Panc1 (cell line): ENCODE data around the gene LHX2. TPM values are rescaled to one million over a fixed set of nuclear protein-coding genes. Genes with fewer than 3 reads are reported as not detected.

Experiments used
- ATAC-seq: fragments of 200-7000 bp; cut with Tn5 transposase; 2 replicates; pipeline ENCODE4 v1.9.1; 2020; ENCODE audit warnings: mild to moderate bottlenecking, moderate library complexity
- BruUV-seq: library from RNA; stranded (reverse); fragments of 400-500 nt; replicated peaks from 2 replicates; lab custom pipeline; 2021; lab: Mats Ljungman, UMichigan
- CTCF ChIA-PET: fragments of 300-600 bp; sonication (Branson Sonifier 250); formaldehyde crosslinking; loops from one replicate; lab custom pipeline; 2022; ENCODE audit warnings: antibody characterized with exemption; lab: Charles Lee
- POLR2A ChIA-PET: fragments of 300-600 bp; sonication (Branson Sonifier 250); formaldehyde crosslinking; loops from one replicate; lab custom pipeline; 2022; ENCODE audit warnings: antibody characterized with exemption; lab: Charles Lee
- DNase-seq: peaks from one replicate; pipeline ENCODE4 v3.0.0-alpha.2; 2010; ENCODE audit warnings: low read depth, low spot score
- H3K27ac ChIP-seq: 2 replicates; pipeline ENCODE4 v1.5.1; 2011; ENCODE audit warnings: mild to moderate bottlenecking, low read length, inconsistent platforms
- H3K27me3 ChIP-seq: fragments of 200-500 bp; sonication (Bioruptor generic); 2 replicates; pipeline ENCODE4 v1.6.0; 2014; ENCODE audit warnings: low read length, inconsistent platforms; ENCODE audit not compliant: control insufficient read depth, insufficient read depth
- H3K36me3 ChIP-seq: fragments of 200-500 bp; sonication (Bioruptor generic); 2 replicates; pipeline ENCODE4 v1.5.1; 2014; ENCODE audit warnings: inconsistent platforms, mild to moderate bottlenecking, low read length, moderate library complexity; ENCODE audit not compliant: control insufficient read depth, insufficient read depth
- H3K4me1 ChIP-seq: 2 replicates; pipeline ENCODE4 v1.5.1; 2011; ENCODE audit warnings: inconsistent platforms, mild to moderate bottlenecking, low read length, moderate library complexity; ENCODE audit not compliant: control insufficient read depth, insufficient read depth
- H3K4me3 ChIP-seq, 2 experiments: 2 replicates each; pipeline ENCODE4 v1.5.1; 2011 to 2012; ENCODE audit warnings: low read depth in 2 of 2, low read length in 2 of 2, mild to moderate bottlenecking in 2 of 2, inconsistent platforms in 1 of 2, moderate library complexity in 1 of 2
- H3K9me3 ChIP-seq: fragments of 200-500 bp; sonication (Bioruptor generic); 2 replicates; pipeline ENCODE4 v1.5.1; 2014; ENCODE audit warnings: low read depth, mild to moderate bottlenecking, inconsistent platforms, low read length, moderate library complexity; ENCODE audit not compliant: control insufficient read depth, insufficient read depth
- CTCF ChIP-seq: fragments of 450-650 bp; IDR thresholded peaks from 2 replicates; pipeline ENCODE4 v1.5.1; 2017; ENCODE audit warnings: mild to moderate bottlenecking
- POLR2AphosphoS5 ChIP-seq: IDR thresholded peaks from 2 replicates; pipeline ENCODE4 v1.6.1; 2012; ENCODE audit warnings: mild to moderate bottlenecking, low read depth, low read length, moderate library complexity
- SIN3A ChIP-seq: IDR thresholded peaks from 2 replicates; pipeline ENCODE4 v1.6.1; 2012; ENCODE audit warnings: low read depth, mild to moderate bottlenecking, low read length, moderate library complexity, borderline replicate concordance; ENCODE audit not compliant: insufficient read depth
- TCF7L2 ChIP-seq: IDR thresholded peaks from 2 replicates; pipeline ENCODE4 v1.6.1; 2011; ENCODE audit warnings: mild to moderate bottlenecking, low read depth, low read length, inconsistent platforms
- in situ Hi-C: cut with HindIII; loops from 2 replicates; pipeline ENCODE4 v1.10.0; 2016; ENCODE audit warnings: low sequenced_read_pairs, low pct_unique_long_range_greater_than_20kb
- intact Hi-C: fragments of 100-400 bp; cut with micrococcal nuclease; formaldehyde crosslinking; loops from one replicate; pipeline ENCODE4 v1.10.0; 2022; ENCODE audit not compliant: unreplicated experiment
- total RNA-seq: library from RNA; stranded (reverse); gene quantifications from one replicate; pipeline ENCODE4 v1.2.1, GENCODE V29; 2021; ENCODE audit not compliant: unreplicated experiment
- TF ChIP-seq, protein P1 (sequence below), 2 experiments: IDR thresholded peaks; 2 replicates each; pipeline ENCODE4 v1.6.1; 2011 to 2012; ENCODE audit warnings: low read depth in 2 of 2, control low read depth in 1 of 2, low read length in 1 of 2, mild to moderate bottlenecking in 1 of 2, moderate library complexity in 1 of 2; ENCODE audit not compliant: insufficient read depth in 1 of 2

LHX2 gene
- total RNA-seq, 1 experiment from 2014 or later, result 0.36 TPM

DNA sequence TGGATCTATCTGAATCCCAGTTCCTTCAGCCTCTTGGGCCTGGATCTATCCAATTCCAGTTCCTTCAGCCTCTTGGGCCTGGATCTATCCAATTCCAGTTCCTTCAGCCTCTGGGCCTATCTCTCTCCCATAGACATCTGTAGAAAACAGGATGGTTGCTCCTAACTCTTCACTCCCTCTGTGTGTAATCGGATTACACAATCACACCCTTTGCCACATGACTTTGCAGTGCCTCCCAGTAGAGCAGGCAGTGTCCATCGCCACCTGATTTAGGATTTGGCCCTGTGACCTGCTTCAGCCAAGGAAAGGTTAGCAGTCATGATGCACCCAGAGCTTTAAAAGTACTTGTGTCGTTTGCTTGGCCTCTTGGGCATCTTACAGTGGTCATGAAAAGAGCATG, 56.7 kb downstream of the LHX2 start:
- BruUV-seq, result no TSS peak
- CTCF ChIA-PET, result no interaction called here
- Histone ChIP-seq H3K27me3 (no peaks in the 10 kb centered on the region), H3K36me3 (no peaks in the 10 kb centered on the region), H3K4me1 (no peaks in the 10 kb centered on the region), H3K27ac (no peak overlapping the region), H3K4me3 (no peak overlapping the region), H3K9me3 (no peaks in the 10 kb centered on the region)
- in situ Hi-C loops, result no loop called here
- TF ChIP-seq, protein P1, sequence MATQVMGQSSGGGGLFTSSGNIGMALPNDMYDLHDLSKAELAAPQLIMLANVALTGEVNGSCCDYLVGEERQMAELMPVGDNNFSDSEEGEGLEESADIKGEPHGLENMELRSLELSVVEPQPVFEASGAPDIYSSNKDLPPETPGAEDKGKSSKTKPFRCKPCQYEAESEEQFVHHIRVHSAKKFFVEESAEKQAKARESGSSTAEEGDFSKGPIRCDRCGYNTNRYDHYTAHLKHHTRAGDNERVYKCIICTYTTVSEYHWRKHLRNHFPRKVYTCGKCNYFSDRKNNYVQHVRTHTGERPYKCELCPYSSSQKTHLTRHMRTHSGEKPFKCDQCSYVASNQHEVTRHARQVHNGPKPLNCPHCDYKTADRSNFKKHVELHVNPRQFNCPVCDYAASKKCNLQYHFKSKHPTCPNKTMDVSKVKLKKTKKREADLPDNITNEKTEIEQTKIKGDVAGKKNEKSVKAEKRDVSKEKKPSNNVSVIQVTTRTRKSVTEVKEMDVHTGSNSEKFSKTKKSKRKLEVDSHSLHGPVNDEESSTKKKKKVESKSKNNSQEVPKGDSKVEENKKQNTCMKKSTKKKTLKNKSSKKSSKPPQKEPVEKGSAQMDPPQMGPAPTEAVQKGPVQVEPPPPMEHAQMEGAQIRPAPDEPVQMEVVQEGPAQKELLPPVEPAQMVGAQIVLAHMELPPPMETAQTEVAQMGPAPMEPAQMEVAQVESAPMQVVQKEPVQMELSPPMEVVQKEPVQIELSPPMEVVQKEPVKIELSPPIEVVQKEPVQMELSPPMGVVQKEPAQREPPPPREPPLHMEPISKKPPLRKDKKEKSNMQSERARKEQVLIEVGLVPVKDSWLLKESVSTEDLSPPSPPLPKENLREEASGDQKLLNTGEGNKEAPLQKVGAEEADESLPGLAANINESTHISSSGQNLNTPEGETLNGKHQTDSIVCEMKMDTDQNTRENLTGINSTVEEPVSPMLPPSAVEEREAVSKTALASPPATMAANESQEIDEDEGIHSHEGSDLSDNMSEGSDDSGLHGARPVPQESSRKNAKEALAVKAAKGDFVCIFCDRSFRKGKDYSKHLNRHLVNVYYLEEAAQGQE (IDR thresholded peaks at IDR 0.05; ENCODE audit: insufficient read depth in 1 of 2, low read depth in 2 of 2, low read length in 1 of 2), result no peak
- TF ChIP-seq POLR2AphosphoS5 (no peak), CTCF (no peak), TCF7L2 (no peak), SIN3A (no peak)
- intact Hi-C loops, result no loop called here
- DNase-seq, result no peak
- ATAC-seq, result no peak
- POLR2A ChIA-PET, result no interaction called here

- H3K27ac ChIP-seq, result no peak overlapping the region
- BruUV-seq, result no TSS peak
- intact Hi-C loops, result no loop called here
- DNase-seq (no peak), ATAC-seq (no peak)
- no peaks in the 10 kb centered on the region for H3K9me3 ChIP-seq
- no peaks in the 10 kb centered on the region for H3K27me3 ChIP-seq
- peaks cover 21% of the 10 kb centered on the region for H3K4me1 ChIP-seq
- no peak for TF ChIP-seq CTCF
- no peak for TF ChIP-seq POLR2AphosphoS5
- no peak for TF ChIP-seq TCF7L2
- TF ChIP-seq SIN3A, result no peak
- TF ChIP-seq, protein P1 (IDR thresholded peaks at IDR 0.05; ENCODE audit: insufficient read depth in 1 of 2, low read depth in 2 of 2, low read length in 1 of 2), result no peak
- H3K36me3 ChIP-seq, result no peaks in the 10 kb centered on the region
- POLR2A ChIA-PET, result no interaction called here
- in situ Hi-C loops, result no loop called here
- no peak overlapping the region for H3K4me3 ChIP-seq
- CTCF ChIA-PET, result no interaction called here
Observed at GRCh38 chr9:124074746-124075145, 63.2 kb downstream of the LHX2 start.
